ENCODE results near the gene FBXL20.

- TF ChIP-seq POLR2A (IDR thresholded peaks at IDR 0.05) (no peak), CTCF (IDR thresholded peaks at IDR 0.05) (no peak)
Measured at GRCh38 chr17:39251997-39252396, 149.4 kb downstream of the FBXL20 start.
